A673 (cell line): ENCODE measurements around the gene PCARE. TPM values are rescaled to one million over a fixed set of nuclear protein-coding genes. Genes with fewer than 3 reads are reported as not detected.

Experiments used
- BruUV-seq: library from RNA; stranded (reverse); fragments of 400-500 nt; replicated peaks from 2 replicates; lab custom pipeline; 2021; lab: Mats Ljungman, UMichigan
- CTCF ChIA-PET: fragments of 300-600 bp; sonication (Branson Sonifier 250); formaldehyde crosslinking; loops from one replicate; lab custom pipeline; 2022; ENCODE audit warnings: antibody characterized with exemption; lab: Charles Lee
- POLR2A ChIA-PET: fragments of 300-600 bp; sonication (Branson Sonifier 250); formaldehyde crosslinking; loops from one replicate; lab custom pipeline; 2022; ENCODE audit warnings: antibody characterized with exemption; ENCODE audit not compliant: low non-redundant PET; lab: Charles Lee
- DNase-seq: peaks from one replicate; pipeline ENCODE4 v3.0.0-alpha.2; 2015; ENCODE audit warnings: low spot score
- H3K27ac ChIP-seq: fragments of 200-600 bp; sonication (generic); 2 replicates; pipeline ENCODE4 v1.5.1; 2016; ENCODE audit warnings: mixed run types, low read depth, mild to moderate bottlenecking, mixed read lengths, antibody characterized with exemption, low read length; ENCODE audit not compliant: poor library complexity, severe bottlenecking
- H3K27me3 ChIP-seq: fragments of 200-600 bp; sonication (generic); replicated peaks from 2 replicates; pipeline ENCODE4 v1.6.1; 2017; ENCODE audit warnings: mixed run types, low read depth, mild to moderate bottlenecking, mixed read lengths, antibody characterized with exemption, low read length; ENCODE audit not compliant: insufficient read depth, poor library complexity
- H3K36me3 ChIP-seq: fragments of 200-600 bp; sonication (generic); 2 replicates; pipeline ENCODE4 v1.6.1; 2016; ENCODE audit warnings: mixed run types, mild to moderate bottlenecking, mixed read lengths, antibody characterized with exemption, low read length; ENCODE audit not compliant: insufficient read depth, poor library complexity, severe bottlenecking
- H3K4me1 ChIP-seq: fragments of 200-600 bp; sonication (generic); 2 replicates; pipeline ENCODE4 v1.6.1; 2017; ENCODE audit warnings: mixed run types, mild to moderate bottlenecking, mixed read lengths, antibody characterized with exemption, low read length; ENCODE audit not compliant: insufficient read depth, poor library complexity, severe bottlenecking
- H3K4me3 ChIP-seq: fragments of 200-600 bp; sonication (generic); 2 replicates; pipeline ENCODE4 v1.5.1; 2016; ENCODE audit warnings: low read depth, mixed run types, mild to moderate bottlenecking, mixed read lengths, low read length; ENCODE audit not compliant: poor library complexity, severe bottlenecking
- H3K9me3 ChIP-seq: fragments of 200-600 bp; sonication (generic); 2 replicates; pipeline ENCODE4 v1.6.1; 2016; ENCODE audit warnings: mixed run types, low read depth, mild to moderate bottlenecking, mixed read lengths, antibody characterized with exemption, low read length; ENCODE audit not compliant: poor library complexity, severe bottlenecking
- CTCF ChIP-seq: fragments of 300-800, 200-600 bp; sonication (generic); conservative IDR thresholded peaks from 2 replicates; pipeline ENCODE4 v1.5.1; 2017; ENCODE audit warnings: low read depth, mild to moderate bottlenecking, antibody characterized with exemption, low read length, moderate library complexity, mixed read lengths
- EZH2 ChIP-seq: fragments of 200-600 bp; sonication (generic); IDR thresholded peaks from 2 replicates; pipeline ENCODE4 v1.6.1; 2017; ENCODE audit warnings: borderline replicate concordance, low read depth, mild to moderate bottlenecking, mixed read lengths, antibody characterized with exemption, low read length; ENCODE audit not compliant: poor library complexity, severe bottlenecking
- intact Hi-C: fragments of 100-400 bp; cut with micrococcal nuclease; formaldehyde crosslinking; loops from one replicate; pipeline ENCODE4 v1.10.0; 2022; ENCODE audit not compliant: unreplicated experiment
- total RNA-seq: library from RNA; stranded (reverse); gene quantifications from 2 replicates; pipeline ENCODE4 v1.2.3, GENCODE V29; 2021

The PCARE gene
- total RNA-seq, 1 experiment from 2014 or later, result not detected

- H3K27me3 ChIP-seq, result no peaks in the 10 kb centered on the region
- H3K36me3 ChIP-seq, result no peaks in the 10 kb centered on the region
- ChIA-PET POLR2A (no interaction called here), CTCF (no interaction called here)
- BruUV-seq, result no TSS peak
- intact Hi-C loops, result no loop called here
- no peak overlapping the region for H3K27ac ChIP-seq
- no peak overlapping the region for H3K4me3 ChIP-seq
- H3K9me3 ChIP-seq, result no peaks in the 10 kb centered on the region
- H3K4me1 ChIP-seq, result no peaks in the 10 kb centered on the region
- TF ChIP-seq EZH2 (no peak), CTCF (no peak)
- DNase-seq, result no peak
These were observed 13.9 kb downstream of the PCARE start for GRCh38 chr2:29060441-29060840.

GRCh38 chr2:29059624-29060023 lies 14.7 kb downstream of the PCARE start:
- Histone ChIP-seq H3K36me3 (no peaks in the 10 kb centered on the region), H3K4me3 (no peak overlapping the region), H3K4me1 (no peaks in the 10 kb centered on the region), H3K27ac (no peak overlapping the region), H3K27me3 (no peaks in the 10 kb centered on the region), H3K9me3 (no peaks in the 10 kb centered on the region)
- TF ChIP-seq CTCF (no peak), EZH2 (no peak)
- ChIA-PET POLR2A (no interaction called here), CTCF (no interaction called here)
- no TSS peak for BruUV-seq
- DNase-seq, result no peak
- intact Hi-C loops, result no loop called here

GRCh38 chr2:29057006-29057405 lies 17.3 kb downstream of the PCARE start:
- CTCF ChIA-PET, result no interaction called here

More at GRCh38 chr2:29057006-29057405, 17.3 kb downstream of the PCARE start:
- Histone ChIP-seq H3K4me1 (no peaks in the 10 kb centered on the region), H3K9me3 (no peaks in the 10 kb centered on the region), H3K27me3 (no peaks in the 10 kb centered on the region), H3K27ac (no peak overlapping the region), H3K36me3 (no peaks in the 10 kb centered on the region), H3K4me3 (no peak overlapping the region)
- DNase-seq, result no peak
- no peak for TF ChIP-seq CTCF
- no peak for TF ChIP-seq EZH2
- POLR2A ChIA-PET, result no interaction called here
- BruUV-seq, result no TSS peak
- intact Hi-C loops, result no loop called here
